Measurements from ENCODE around the gene C5AR1. TPM values are rescaled to one million over a fixed set of nuclear protein-coding genes. Genes with fewer than 3 reads are reported as not detected.

Gene C5AR1
- total RNA-seq: 0.31 TPM

DNA sequence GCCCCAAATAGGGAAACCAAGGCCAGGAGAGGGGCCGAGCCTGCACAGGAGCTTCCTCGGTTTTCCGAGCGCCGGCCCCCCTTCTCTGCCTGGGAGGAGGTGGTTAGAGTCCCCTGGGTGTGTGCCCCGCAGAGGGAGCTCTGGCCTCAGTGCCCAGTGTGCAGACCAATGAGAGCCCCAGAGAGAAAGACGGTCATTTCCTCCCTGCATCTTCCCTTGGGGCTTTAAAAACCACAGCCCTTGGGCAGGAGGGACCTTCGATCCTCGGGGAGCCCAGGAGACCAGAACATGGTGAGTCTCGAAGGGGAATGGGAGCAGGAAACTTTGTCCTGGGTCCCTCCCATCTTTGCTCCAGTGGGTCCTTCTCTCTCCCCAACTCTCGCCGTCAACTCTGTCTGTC is at the start of gene C5AR1:
Gene C5AR1 (plus strand): TSS at position 254 of the 400 bp plus-strand sequence. CDS start 35 bp downstream, at position 289.

DNA sequence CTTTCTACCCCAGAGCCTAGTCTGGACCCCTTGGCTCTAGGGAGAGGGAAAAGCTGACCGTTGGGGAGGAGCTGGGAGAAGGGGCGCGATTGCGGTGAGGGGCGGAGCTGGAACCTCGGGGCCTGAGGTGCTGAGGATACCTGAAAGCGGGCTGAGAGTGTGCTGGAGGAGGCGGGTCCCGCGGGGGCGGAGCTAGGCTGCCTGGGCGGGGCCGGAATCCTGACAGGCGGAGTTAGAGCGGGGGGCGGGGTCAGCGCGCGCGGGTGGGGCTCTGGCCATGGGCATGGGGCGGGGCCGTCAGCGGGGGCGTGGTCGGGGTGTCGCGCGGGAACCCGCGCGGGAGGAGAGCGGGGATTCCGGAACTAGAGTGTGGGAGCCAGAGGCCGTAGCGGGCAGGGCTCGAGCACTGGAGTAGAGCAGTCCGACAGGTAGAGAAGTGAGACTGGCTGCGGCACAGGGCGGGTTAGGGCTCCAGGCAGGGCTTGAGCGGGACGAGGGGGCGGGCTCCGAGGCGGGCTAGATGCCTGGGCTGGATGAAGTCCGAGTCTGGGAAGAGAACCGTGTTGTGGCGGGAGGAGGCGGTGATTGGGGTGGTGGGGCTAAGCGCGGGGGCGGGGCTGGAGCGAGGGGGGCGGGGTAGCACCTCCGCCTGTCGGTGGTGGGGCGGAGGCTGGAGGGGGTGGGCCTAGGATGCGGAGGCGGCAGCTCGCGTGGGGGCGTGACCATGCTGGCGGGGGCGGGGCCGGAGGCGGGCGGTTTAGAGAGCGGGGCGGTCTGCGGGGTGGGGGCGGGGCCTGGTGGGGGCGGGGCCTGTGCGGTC is 35.4 kb upstream of the C5AR1 start, which contains the start of gene INAFM1:
Gene INAFM1 (plus strand): TSS at position 815 of the 820 bp plus-strand sequence. CDS start 35 bp downstream, outside the sequence.

DNA sequence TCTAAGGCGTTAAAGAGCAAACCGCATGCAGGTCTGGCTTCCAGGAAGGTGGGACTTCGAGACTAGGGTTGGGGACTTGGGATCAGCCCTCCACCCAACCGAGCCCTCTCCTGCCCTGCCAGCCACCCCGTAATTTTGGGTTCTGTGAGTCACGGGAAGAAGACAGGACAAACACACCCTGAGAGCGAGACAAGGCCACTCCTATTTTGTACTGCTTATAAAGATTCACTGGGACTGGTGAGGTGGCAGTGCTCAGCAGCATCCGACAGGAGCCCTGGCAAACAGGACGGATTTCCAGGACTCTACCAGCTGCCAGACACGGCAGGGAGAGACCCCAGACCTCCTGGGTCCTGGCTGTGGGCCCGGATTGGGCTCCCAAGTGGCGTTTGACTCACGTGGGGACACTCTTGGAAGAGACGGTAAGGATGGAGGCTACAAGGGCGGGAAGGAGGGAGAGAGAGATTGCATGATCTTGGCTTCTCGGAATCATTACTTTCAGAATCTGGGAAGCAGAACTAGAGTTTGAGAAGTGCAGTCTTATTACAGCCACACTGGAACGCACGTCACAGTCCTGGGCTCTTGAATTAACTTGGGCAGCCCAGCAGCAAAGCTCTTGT is 22.4 kb downstream of the C5AR1 start, which contains the start of gene C5AR2:
Gene C5AR2 (plus strand): TSS at position 245 of the 617 bp plus-strand sequence. CDS start 8,625 bp downstream, outside the sequence.

DNA sequence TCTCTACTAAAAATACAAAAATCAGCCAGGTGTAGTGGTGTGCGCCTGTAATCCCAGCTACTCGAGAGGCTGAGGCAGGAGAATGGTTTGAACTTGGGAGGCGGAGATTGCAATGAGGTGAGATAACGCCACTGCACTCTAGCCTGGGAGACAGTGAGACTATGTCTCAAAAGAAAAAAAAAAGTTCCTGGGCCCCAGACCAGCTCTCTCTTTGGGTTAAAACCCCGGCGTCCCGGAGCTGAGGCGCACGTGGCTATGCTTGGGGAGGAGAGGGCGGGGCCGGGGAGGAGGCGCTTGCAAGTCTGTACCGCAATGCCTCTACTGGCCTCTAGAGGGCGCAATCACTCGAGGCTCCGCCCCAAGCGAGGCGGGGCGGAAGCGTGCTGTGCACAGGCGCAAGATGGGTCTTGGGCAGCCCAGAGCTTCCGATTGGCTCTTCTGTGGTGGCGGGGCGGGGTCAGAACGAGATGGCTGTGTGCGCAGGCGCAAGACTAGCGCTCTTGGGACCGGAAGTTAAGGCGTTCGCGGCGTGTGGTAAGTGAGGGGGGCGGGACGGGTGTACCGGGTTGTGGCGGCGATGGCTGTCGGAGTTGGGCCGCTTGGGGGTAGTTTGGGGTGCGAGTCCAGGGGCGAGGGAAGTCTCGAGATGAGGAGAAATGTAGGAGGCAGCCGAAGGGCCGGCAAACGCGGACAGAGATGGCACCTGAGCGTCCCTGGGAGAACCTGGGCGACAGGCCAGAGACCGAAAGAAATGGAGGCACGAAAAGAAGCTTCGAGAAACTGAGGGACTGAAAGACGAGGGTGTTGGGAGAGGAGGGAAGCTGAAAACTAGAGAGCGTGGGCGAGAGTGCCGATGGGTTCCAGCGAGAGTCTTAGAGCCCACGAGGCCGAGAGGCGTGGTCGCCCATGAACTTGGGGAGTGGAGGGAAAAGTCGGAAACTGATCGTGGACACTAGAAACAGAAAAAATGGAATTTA is 39.4 kb downstream of the C5AR1 start, which contains the start of gene DHX34:
Gene DHX34 (plus strand): TSS at position 497 of the 977 bp plus-strand sequence. CDS start 3,716 bp downstream, outside the sequence.

Other genes with a start within 250 kb of the C5AR1 start
- gene ZC3H4, start 196.1 kb upstream of the C5AR1 start, total RNA-seq: 18.8 TPM
- 69.2 TPM for gene SAE1, start 179.0 kb upstream of the C5AR1 start, total RNA-seq
- gene BBC3, start 78.7 kb upstream of the C5AR1 start, total RNA-seq: 10.3 TPM
- 3.8 TPM for gene CCDC9, start 53.3 kb upstream of the C5AR1 start, total RNA-seq
- 5.0 TPM for gene INAFM1, start 35.0 kb upstream of the C5AR1 start, total RNA-seq
- under 0.01 TPM for gene C5AR2, start 22.3 kb downstream of the C5AR1 start, total RNA-seq
- 23.2 TPM for gene DHX34, start 39.5 kb downstream of the C5AR1 start, total RNA-seq
- 94.8 TPM for gene MEIS3, start 109.7 kb downstream of the C5AR1 start, total RNA-seq
- 42.3 TPM for gene SLC8A2, start 162.0 kb downstream of the C5AR1 start, total RNA-seq
- gene KPTN, start 174.4 kb downstream of the C5AR1 start, total RNA-seq: 6.9 TPM
- gene NAPA, start 205.2 kb downstream of the C5AR1 start, total RNA-seq: 59.2 TPM